Rectal smooth muscle tissue (tissue), 1 donor: Measurements from ENCODE around the gene SPATA13.

Experiments used
- H3K27ac ChIP-seq: one replicate; pipeline ENCODE4 v1.7.0; 2013; ENCODE audit warnings: low read depth, low read length, inconsistent platforms
- H3K27me3 ChIP-seq: one replicate; pipeline ENCODE4 v1.7.0; 2013; ENCODE audit warnings: low read length; ENCODE audit not compliant: control insufficient read depth, insufficient read depth
- H3K36me3 ChIP-seq: one replicate; pipeline ENCODE4 v1.7.0; 2013; ENCODE audit warnings: low read length; ENCODE audit not compliant: control insufficient read depth, insufficient read depth
- H3K4me1 ChIP-seq: one replicate; pipeline ENCODE4 v1.7.0; 2013; ENCODE audit warnings: low read length; ENCODE audit not compliant: control insufficient read depth, insufficient read depth
- H3K4me3 ChIP-seq: one replicate; pipeline ENCODE4 v1.7.0; 2013; ENCODE audit warnings: low read length
- H3K9ac ChIP-seq: one replicate; pipeline ENCODE4 v1.7.0; 2013; ENCODE audit warnings: low read length

SPATA13 gene

GRCh38 chr13:24274452-24275021 is 114.0 kb downstream of the SPATA13 start:
- Histone ChIP-seq H3K4me1 (peaks cover 15% of the 10 kb centered on the region), H3K4me3 (no peak overlapping the region), H3K36me3 (no peaks in the 10 kb centered on the region), H3K27ac (peak overlapping the region; percentile 17), H3K9ac (no peak overlapping the region), H3K27me3 (no peaks in the 10 kb centered on the region)

- no peak overlapping the region for H3K4me3 ChIP-seq
- peaks cover 15% of the 10 kb centered on the region for H3K4me1 ChIP-seq
- H3K27me3 ChIP-seq: no peaks in the 10 kb centered on the region
- H3K9ac ChIP-seq: no peak overlapping the region
- no peaks in the 10 kb centered on the region for H3K36me3 ChIP-seq
- no peak overlapping the region for H3K27ac ChIP-seq
Measured at GRCh38 chr13:24275041-24275440, 114.5 kb downstream of the SPATA13 start.

- Histone ChIP-seq H3K9ac (no peak overlapping the region), H3K27me3 (no peaks in the 10 kb centered on the region), H3K27ac (no peak overlapping the region), H3K4me3 (no peak overlapping the region), H3K4me1 (peaks cover 6% of the 10 kb centered on the region), H3K36me3 (no peaks in the 10 kb centered on the region)
Measured at GRCh38 chr13:24276306-24276705, 115.8 kb downstream of the SPATA13 start.

GRCh38 chr13:24276861-24277260 is 116.3 kb downstream of the SPATA13 start:
- Histone ChIP-seq H3K4me1 (peaks cover 8% of the 10 kb centered on the region), H3K9ac (no peak overlapping the region), H3K27ac (no peak overlapping the region)

GRCh38 chr13:24277761-24278160 is 117.2 kb downstream of the SPATA13 start:
- Histone ChIP-seq H3K27ac (no peak overlapping the region), H3K36me3 (no peaks in the 10 kb centered on the region), H3K4me3 (no peak overlapping the region), H3K9ac (no peak overlapping the region), H3K27me3 (no peaks in the 10 kb centered on the region), H3K4me1 (peaks cover 8% of the 10 kb centered on the region)

More at GRCh38 chr13:24276861-24277260, 116.3 kb downstream of the SPATA13 start:
- Histone ChIP-seq H3K4me3 (no peak overlapping the region), H3K27me3 (no peaks in the 10 kb centered on the region), H3K36me3 (no peaks in the 10 kb centered on the region)

GRCh38 chr13:24279327-24280110 is 119.0 kb downstream of the SPATA13 start:
- Histone ChIP-seq H3K27ac (no peak overlapping the region), H3K4me1 (peaks cover 8% of the 10 kb centered on the region)

GRCh38 chr13:24280720-24281119 is 120.2 kb downstream of the SPATA13 start:
- H3K27me3 ChIP-seq: no peaks in the 10 kb centered on the region
- no peak overlapping the region for H3K27ac ChIP-seq
- no peak overlapping the region for H3K4me3 ChIP-seq
- no peak overlapping the region for H3K9ac ChIP-seq
- peaks cover 8% of the 10 kb centered on the region for H3K4me1 ChIP-seq
- no peaks in the 10 kb centered on the region for H3K36me3 ChIP-seq

More at GRCh38 chr13:24279327-24280110, 119.0 kb downstream of the SPATA13 start:
- no peaks in the 10 kb centered on the region for H3K36me3 ChIP-seq
- no peak overlapping the region for H3K4me3 ChIP-seq
- no peaks in the 10 kb centered on the region for H3K27me3 ChIP-seq
- H3K9ac ChIP-seq: no peak overlapping the region

GRCh38 chr13:24281188-24282008 is 120.9 kb downstream of the SPATA13 start:
- Histone ChIP-seq H3K4me3 (no peak overlapping the region), H3K27me3 (no peaks in the 10 kb centered on the region), H3K9ac (no peak overlapping the region), H3K27ac (no peak overlapping the region), H3K36me3 (no peaks in the 10 kb centered on the region), H3K4me1 (peaks cover 8% of the 10 kb centered on the region)

- Histone ChIP-seq H3K4me3 (no peak overlapping the region), H3K27ac (no peak overlapping the region), H3K9ac (no peak overlapping the region)
Measured at GRCh38 chr13:24282256-24282655, 121.7 kb downstream of the SPATA13 start.

GRCh38 chr13:24284889-24285565 is 124.5 kb downstream of the SPATA13 start:
- no peak overlapping the region for H3K4me3 ChIP-seq
- no peak overlapping the region for H3K27ac ChIP-seq
- H3K4me1 ChIP-seq: peaks cover 8% of the 10 kb centered on the region
- no peak overlapping the region for H3K9ac ChIP-seq
- H3K36me3 ChIP-seq: no peaks in the 10 kb centered on the region
- no peaks in the 10 kb centered on the region for H3K27me3 ChIP-seq

More at GRCh38 chr13:24282256-24282655, 121.7 kb downstream of the SPATA13 start:
- no peaks in the 10 kb centered on the region for H3K36me3 ChIP-seq
- H3K27me3 ChIP-seq: no peaks in the 10 kb centered on the region
- H3K4me1 ChIP-seq: peaks cover 8% of the 10 kb centered on the region

GRCh38 chr13:24286624-24287023 is 126.1 kb downstream of the SPATA13 start:
- Histone ChIP-seq H3K4me3 (no peak overlapping the region), H3K27ac (no peak overlapping the region), H3K9ac (no peak overlapping the region), H3K27me3 (no peaks in the 10 kb centered on the region), H3K4me1 (peaks cover 6% of the 10 kb centered on the region), H3K36me3 (peaks cover 3% of the 10 kb centered on the region)

GRCh38 chr13:24287748-24288287 is 127.3 kb downstream of the SPATA13 start:
- Histone ChIP-seq H3K27ac (no peak overlapping the region), H3K4me1 (no peaks in the 10 kb centered on the region), H3K27me3 (no peaks in the 10 kb centered on the region), H3K4me3 (no peak overlapping the region), H3K36me3 (peaks cover 8% of the 10 kb centered on the region), H3K9ac (no peak overlapping the region)
